HepG2 (cell line): Measurements from ENCODE around the gene IRGQ. TPM values are rescaled to one million over a fixed set of nuclear protein-coding genes. Genes with fewer than 3 reads are reported as not detected.

Experiments
- BCL6 ChIP-seq: IDR thresholded peaks from 2 replicates; pipeline ENCODE4 v1.6.1; 2016; ENCODE audit warnings: missing genetic modification reagents, missing compliant biosample characterization
- CBX5 ChIP-seq: sonication (generic); formaldehyde crosslinking; IDR thresholded peaks from 2 replicates; pipeline ENCODE4 v1.4.0; 2020; ENCODE audit warnings: missing genetic modification reagents, borderline replicate concordance
- GATAD2A ChIP-seq: IDR thresholded peaks from 2 replicates; pipeline ENCODE4 v1.6.1; 2016
- GLMP ChIP-seq: sonication (generic); formaldehyde crosslinking; IDR thresholded peaks from 2 replicates; pipeline ENCODE4 v1.9.0; 2021; ENCODE audit warnings: missing genetic modification reagents, mild to moderate bottlenecking, borderline replicate concordance
- HBP1 ChIP-seq: IDR thresholded peaks from 2 replicates; pipeline ENCODE4 v1.6.1; 2016; ENCODE audit warnings: low read depth, control low read depth
- LBX2 ChIP-seq: sonication (generic); formaldehyde crosslinking; IDR thresholded peaks from 2 replicates; pipeline ENCODE4 v1.5.0; 2020; ENCODE audit warnings: missing genetic modification reagents, mild to moderate bottlenecking, borderline replicate concordance
- MBNL3 ChIP-seq: fragments of 250-450 bp; sonication (Bioruptor Pico); conservative IDR thresholded peaks from 2 replicates; pipeline ENCODE4 v1.8.0; 2022; ENCODE audit warnings: mild to moderate bottlenecking, inconsistent platforms
- PCBP2 ChIP-seq: fragments of 200-400 bp; formaldehyde crosslinking; optimal IDR thresholded peaks from 2 replicates; pipeline ENCODE3; 2018; ENCODE audit warnings: low read length, low read depth; ENCODE audit not compliant: poor library complexity, severe bottlenecking
- SNAPC2 ChIP-seq: sonication (generic); formaldehyde crosslinking; IDR thresholded peaks from 2 replicates; pipeline ENCODE4 v1.8.1; 2022; ENCODE audit warnings: mild to moderate bottlenecking, missing genetic modification reagents
- TAF1 ChIP-seq: sonication (generic); formaldehyde crosslinking; IDR thresholded peaks from 2 replicates; pipeline ENCODE4 v1.4.0; 2020; ENCODE audit warnings: missing genetic modification reagents
- U2AF2 ChIP-seq: fragments of 200-400 bp; formaldehyde crosslinking; IDR thresholded peaks from 2 replicates; pipeline ENCODE4 v1.6.1; 2017; ENCODE audit warnings: low read depth, mild to moderate bottlenecking, low read length
- ZBTB40 ChIP-seq, 2 experiments: fragments of 450-650 bp in 1 of 2; sonication (generic) in 1 of 2; formaldehyde crosslinking in 1 of 2; IDR thresholded peaks; 2 replicates each; pipeline versions ENCODE4 v1.6.1 to v1.8.0; 2016 to 2022; ENCODE audit warnings: antibody characterized with exemption in 1 of 2, mild to moderate bottlenecking in 1 of 2, missing genetic modification reagents in 1 of 2
- ZNF234 ChIP-seq: sonication (generic); formaldehyde crosslinking; conservative IDR thresholded peaks from 2 replicates; pipeline ENCODE4 v1.5.1; 2020; ENCODE audit warnings: mild to moderate bottlenecking, missing genetic modification reagents
- ZNF639 ChIP-seq: conservative IDR thresholded peaks from 2 replicates; pipeline ENCODE4 v1.6.1; 2018; ENCODE audit warnings: missing genetic modification reagents
- ZNF83 ChIP-seq: sonication (generic); formaldehyde crosslinking; IDR thresholded peaks from 2 replicates; pipeline ENCODE4 v1.4.0; 2020; ENCODE audit warnings: missing genetic modification reagents, mild to moderate bottlenecking, borderline replicate concordance
- polyA plus RNA-seq, 8 experiments: library from polyadenylated mRNA; depleted of rRNA in 3 of 8; stranded (reverse) in 7 of 8; unstranded in 1 of 8; fragments of >200 nt; fragmentation: Illumina TruSeq in 4 of 8; extraction: Trizol in 4 of 8; gene quantifications; 2 replicates each; pipeline versions ENCODE4 v1.2.1 to v1.2.3, GENCODE V29; 2011 to 2016; ENCODE audit warnings: low read depth in 4 of 8, missing spikeins in 1 of 8, mixed read lengths in 1 of 8; ENCODE audit not compliant: insufficient read depth in 1 of 8
- total RNA-seq, 5 experiments: library from RNA; depleted of rRNA; stranded (reverse); fragments of >200 nt; fragmentation: Illumina TruSeq; extraction: Trizol; gene quantifications; 2 replicates each; pipeline ENCODE4 v1.2.3, GENCODE V29; 2016; ENCODE audit warnings: low read depth in 1 of 5

The IRGQ gene
- total and polyA plus RNA-seq, 2 of the 13 experiments (the other 11 are each of a cell fraction or from before 2014, with no cell fraction given) = 11.6 to 12.4 TPM

GRCh38 chr19:43594710-43595604 is 977 bp downstream of the IRGQ start (continued):
- TF ChIP-seq ZBTB40 (IDR thresholded peaks at IDR 0.05) (no peak), ZBTB40 (CRISPR knock-in tag; IDR thresholded peaks at IDR 0.05) (0 out of 2 replicates have a peak, but pooled peaks have one; percentile 36), SNAPC2 (CRISPR knock-in tag) (no peak), ZNF83 (CRISPR knock-in tag) (no peak), TAF1 (CRISPR knock-in tag) (peak; percentile 54), MBNL3 (CRISPR knock-in tag) (no peak), ZNF234 (no peak), U2AF2 (no peak), BCL6 (no peak), LBX2 (CRISPR knock-in tag) (no peak), HBP1 (CRISPR knock-in tag) (no peak), PCBP2 (no peak), GATAD2A (CRISPR knock-in tag) (no peak), ZNF639 (CRISPR knock-in tag) (no peak), CBX5 (CRISPR knock-in tag) (no peak), GLMP (CRISPR knock-in tag) (no peak)
